ENCODE measurements around the gene ZNF366.

Gene ZNF366

GRCh38 chr5:72464071-72464470, 43.1 kb downstream of the ZNF366 start:
- DNase-seq = no peak

- DNase-seq = peak; percentile 75 to 88
Measured at GRCh38 chr5:72463449-72464052, 43.7 kb downstream of the ZNF366 start.

- no peak for DNase-seq
Measured at GRCh38 chr5:72460413-72460812, 46.8 kb downstream of the ZNF366 start.

- no peak for DNase-seq
Measured at GRCh38 chr5:72459913-72460312, 47.3 kb downstream of the ZNF366 start.

GRCh38 chr5:72459089-72459661, 48.0 kb downstream of the ZNF366 start:
- no peak for DNase-seq

GRCh38 chr5:72458407-72458806, 48.8 kb downstream of the ZNF366 start:
- no peak for DNase-seq

- no peak for DNase-seq
Measured at GRCh38 chr5:72457491-72457890, 49.7 kb downstream of the ZNF366 start.

- no peak for DNase-seq
Measured at GRCh38 chr5:72456391-72457074, 50.7 kb downstream of the ZNF366 start.

GRCh38 chr5:72455476-72455875, 51.7 kb downstream of the ZNF366 start:
- no peak for DNase-seq

- DNase-seq = no peak
Measured at GRCh38 chr5:72454996-72455395, 52.2 kb downstream of the ZNF366 start.

- DNase-seq = no peak
Measured at GRCh38 chr5:72453246-72453775, 53.9 kb downstream of the ZNF366 start.

GRCh38 chr5:72452515-72453245, 54.5 kb downstream of the ZNF366 start:
- no peak for DNase-seq

GRCh38 chr5:72451741-72452505, 55.3 kb downstream of the ZNF366 start:
- no peak for DNase-seq

GRCh38 chr5:72448368-72448767, 58.8 kb downstream of the ZNF366 start:
- no peak for DNase-seq

- DNase-seq = no peak
Measured at GRCh38 chr5:72447751-72448150, 59.5 kb downstream of the ZNF366 start.

- no peak for DNase-seq
Measured at GRCh38 chr5:72445969-72446368, 61.2 kb downstream of the ZNF366 start.

- no peak for DNase-seq
Measured at GRCh38 chr5:72443883-72444282, 63.3 kb downstream of the ZNF366 start.

- DNase-seq = peak in 1 of 2 donors; percentile 23
Measured at GRCh38 chr5:72441862-72442540, 65.2 kb downstream of the ZNF366 start.

- no peak for DNase-seq
Measured at GRCh38 chr5:72441094-72441723, 66.0 kb downstream of the ZNF366 start.

GRCh38 chr5:72440207-72440638, 67.0 kb downstream of the ZNF366 start:
- no peak for DNase-seq

- no peak for DNase-seq
Measured at GRCh38 chr5:72439192-72439591, 68.0 kb downstream of the ZNF366 start.

- no peak for DNase-seq
Measured at GRCh38 chr5:72438141-72438540, 69.1 kb downstream of the ZNF366 start.

Data from inflammatory macrophage treated with lipopolysaccharide for 1 hour (primary cell).